SK-N-SH treated with all-trans-retinoic acid at 6 μM for 48 hours (cell line): ENCODE results near the gene DHX57.
A peak's percentile ranks its signal among the peaks of the same experiment; 100 is the strongest.

Experiments used
- ATAC-seq: fragments of 200-7000 bp; cut with Tn5 transposase; 3 replicates; pipeline ENCODE4 v1.9.1; 2020; ENCODE audit warnings: mild to moderate bottlenecking, moderate library complexity
- BACH2 ChIP-seq: fragments of 250-450 bp; sonication (Bioruptor Pico); IDR thresholded peaks from 2 replicates; pipeline ENCODE4 v1.9.0; 2021; ENCODE audit warnings: mild to moderate bottlenecking, borderline replicate concordance
- CSDC2 ChIP-seq: fragments of 250-450 bp; sonication (Bioruptor Pico); IDR thresholded peaks from 2 replicates; pipeline ENCODE4 v1.5.0; 2020; ENCODE audit warnings: mild to moderate bottlenecking, moderate library complexity
- ESRRG ChIP-seq: fragments of 250-450 bp; sonication (Bioruptor Pico); IDR thresholded peaks from 2 replicates; pipeline ENCODE4 v1.6.1; 2021; ENCODE audit warnings: mild to moderate bottlenecking
- GLIS3 ChIP-seq: fragments of 250-450 bp; sonication (Bioruptor Pico); IDR thresholded peaks from 2 replicates; pipeline ENCODE4 v1.5.0; 2020; ENCODE audit warnings: mild to moderate bottlenecking, moderate library complexity
- ISL1 ChIP-seq: fragments of 250-450 bp; sonication (Bioruptor Pico); IDR thresholded peaks from 2 replicates; pipeline ENCODE4 v2.1.2; 2022; ENCODE audit warnings: mild to moderate bottlenecking, moderate library complexity
- OSR1 ChIP-seq: fragments of 250-450 bp; sonication (Bioruptor Pico); IDR thresholded peaks from 2 replicates; pipeline ENCODE4 v1.8.0; 2022; ENCODE audit warnings: moderate library complexity, mild to moderate bottlenecking, inconsistent platforms
- PATZ1 ChIP-seq: fragments of 250-450 bp; sonication (Bioruptor Pico); IDR thresholded peaks from 2 replicates; pipeline ENCODE4 v1.8.0; 2020; ENCODE audit warnings: mild to moderate bottlenecking, moderate library complexity, borderline replicate concordance
- PPARA ChIP-seq: fragments of 250-450 bp; sonication (Bioruptor Pico); IDR thresholded peaks from 2 replicates; pipeline ENCODE4 v1.5.0; 2020; ENCODE audit warnings: mild to moderate bottlenecking, borderline replicate concordance
- RARB ChIP-seq: fragments of 250-450 bp; sonication (Bioruptor Pico); IDR thresholded peaks from 2 replicates; pipeline ENCODE4 v1.8.0; 2021; ENCODE audit warnings: mild to moderate bottlenecking, moderate library complexity
- SNAI2 ChIP-seq: fragments of 250-450 bp; sonication (Bioruptor Pico); IDR thresholded peaks from 2 replicates; pipeline ENCODE4 v1.5.0; 2020; ENCODE audit warnings: mild to moderate bottlenecking, moderate library complexity
- TCF4 ChIP-seq: fragments of 250-450 bp; sonication (Bioruptor Pico); IDR thresholded peaks from 2 replicates; pipeline ENCODE4 v1.8.0; 2021; ENCODE audit warnings: mild to moderate bottlenecking, moderate library complexity, borderline replicate concordance
- TOX ChIP-seq: fragments of 250-450 bp; sonication (Bioruptor Pico); IDR thresholded peaks from 2 replicates; pipeline ENCODE4 v1.8.0; 2021; ENCODE audit warnings: mild to moderate bottlenecking, moderate library complexity, borderline replicate concordance
- ZC3H10 ChIP-seq: fragments of 250-450 bp; sonication (Bioruptor Pico); IDR thresholded peaks from 2 replicates; pipeline ENCODE4 v1.5.1; 2021; ENCODE audit warnings: mild to moderate bottlenecking, moderate library complexity
- ZFP3 ChIP-seq: fragments of 250-450 bp; sonication (Bioruptor Pico); IDR thresholded peaks from 2 replicates; pipeline ENCODE4 v1.5.0; 2020; ENCODE audit warnings: mild to moderate bottlenecking, moderate library complexity
- ZFP30 ChIP-seq: fragments of 450-650 bp; formaldehyde crosslinking; IDR thresholded peaks from 2 replicates; pipeline ENCODE4 v1.5.0; 2022; ENCODE audit warnings: mild to moderate bottlenecking, moderate library complexity
- ZNF565 ChIP-seq: fragments of 450-650 bp; formaldehyde crosslinking; conservative IDR thresholded peaks from 2 replicates; pipeline ENCODE4 v1.5.0; 2020; ENCODE audit warnings: low read depth, mild to moderate bottlenecking, moderate library complexity
- ZNF70 ChIP-seq: fragments of 450-650 bp; formaldehyde crosslinking; IDR thresholded peaks from 2 replicates; pipeline ENCODE4 v1.5.0; 2020; ENCODE audit warnings: mild to moderate bottlenecking, moderate library complexity
- ZNF8 ChIP-seq: fragments of 450-650 bp; formaldehyde crosslinking; IDR thresholded peaks from 2 replicates; pipeline ENCODE4 v1.5.0; 2020; ENCODE audit warnings: mild to moderate bottlenecking, moderate library complexity
- TF ChIP-seq, protein P1 (sequence below): fragments of 250-450 bp; sonication (Bioruptor Pico); IDR thresholded peaks from 2 replicates; pipeline ENCODE4 v1.5.1; 2020; ENCODE audit warnings: low read depth, mild to moderate bottlenecking, moderate library complexity
- TF ChIP-seq, protein P2 (sequence below): fragments of 250-450 bp; sonication (Bioruptor Pico); IDR thresholded peaks from 2 replicates; pipeline ENCODE4 v1.5.1; 2021; ENCODE audit warnings: mild to moderate bottlenecking, moderate library complexity
- TF ChIP-seq, protein P3 (sequence below): fragments of 250-450 bp; sonication (Bioruptor Pico); IDR thresholded peaks from 2 replicates; pipeline ENCODE4 v1.5.0; 2020; ENCODE audit warnings: mild to moderate bottlenecking, moderate library complexity

DHX57 gene

DNA sequence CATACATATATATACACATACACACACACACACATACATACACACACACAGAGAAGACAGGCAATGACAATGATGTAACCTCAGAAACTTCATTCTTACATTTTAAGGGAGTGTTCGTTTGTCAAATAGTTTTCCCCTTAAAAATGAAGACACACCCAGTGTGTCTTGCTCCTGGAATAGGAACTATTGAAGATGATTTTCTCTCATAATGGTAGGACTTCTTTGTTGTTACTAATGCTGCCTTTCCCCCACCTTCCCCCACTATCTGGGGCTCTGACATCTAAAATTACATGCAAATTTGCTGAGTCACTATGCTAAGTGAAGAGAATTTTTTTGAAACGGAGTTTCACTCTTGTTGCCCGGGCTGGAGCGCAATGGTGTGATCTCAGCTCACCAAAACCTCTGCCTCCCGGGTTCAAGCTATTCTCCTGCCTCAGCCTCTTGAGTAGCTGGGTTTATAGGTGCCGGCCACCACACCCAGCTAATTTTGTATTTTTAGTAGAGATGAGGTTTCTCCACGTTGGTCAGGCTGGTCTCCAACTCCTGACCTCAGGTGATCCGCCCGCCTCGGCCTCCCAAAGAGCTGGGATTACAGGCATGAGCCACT, 48.1 kb downstream of the DHX57 start:
- ATAC-seq, result peak; percentile 94
- 0 out of 2 replicates have a peak, but pooled peaks have one; percentile 24 for TF ChIP-seq SNAI2
- TF ChIP-seq CSDC2 (CRISPR knock-in tag), result peak; percentile 17; the same call in 1 of the 2 replicates

DNA sequence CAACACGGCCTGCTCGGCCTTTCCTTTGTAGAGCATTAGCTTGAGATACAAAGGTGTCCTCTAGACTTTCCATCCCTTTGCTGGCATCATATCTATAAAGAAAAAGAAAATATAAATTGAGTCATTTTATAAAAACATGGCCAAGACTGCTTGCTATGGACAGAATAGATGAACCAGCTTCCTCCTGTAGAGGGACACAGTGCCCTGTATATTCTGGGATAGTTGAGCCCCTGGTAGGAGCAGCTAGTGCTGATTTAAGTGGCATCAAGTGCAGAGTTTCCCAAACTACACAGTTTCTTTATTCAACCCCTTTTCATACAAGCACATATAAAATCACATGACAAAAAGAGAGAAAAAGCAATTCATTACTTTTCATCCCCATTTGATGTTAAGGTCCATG, 49.8 kb downstream of the DHX57 start:
- TF ChIP-seq TCF4 (CRISPR knock-in tag) (no peak), ZC3H10 (no peak), ZNF8 (no peak), BACH2 (CRISPR knock-in tag) (no peak), SNAI2 (no peak), GLIS3 (CRISPR knock-in tag) (no peak), ZFP3 (CRISPR knock-in tag) (no peak), OSR1 (CRISPR knock-in tag) (no peak)
- TF ChIP-seq, protein P1, sequence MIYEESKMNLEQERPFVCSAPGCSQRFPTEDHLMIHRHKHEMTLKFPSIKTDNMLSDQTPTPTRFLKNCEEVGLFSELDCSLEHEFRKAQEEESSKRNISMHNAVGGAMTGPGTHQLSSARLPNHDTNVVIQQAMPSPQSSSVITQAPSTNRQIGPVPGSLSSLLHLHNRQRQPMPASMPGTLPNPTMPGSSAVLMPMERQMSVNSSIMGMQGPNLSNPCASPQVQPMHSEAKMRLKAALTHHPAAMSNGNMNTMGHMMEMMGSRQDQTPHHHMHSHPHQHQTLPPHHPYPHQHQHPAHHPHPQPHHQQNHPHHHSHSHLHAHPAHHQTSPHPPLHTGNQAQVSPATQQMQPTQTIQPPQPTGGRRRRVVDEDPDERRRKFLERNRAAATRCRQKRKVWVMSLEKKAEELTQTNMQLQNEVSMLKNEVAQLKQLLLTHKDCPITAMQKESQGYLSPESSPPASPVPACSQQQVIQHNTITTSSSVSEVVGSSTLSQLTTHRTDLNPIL, result no peak
- ATAC-seq, result no peak

DNA sequence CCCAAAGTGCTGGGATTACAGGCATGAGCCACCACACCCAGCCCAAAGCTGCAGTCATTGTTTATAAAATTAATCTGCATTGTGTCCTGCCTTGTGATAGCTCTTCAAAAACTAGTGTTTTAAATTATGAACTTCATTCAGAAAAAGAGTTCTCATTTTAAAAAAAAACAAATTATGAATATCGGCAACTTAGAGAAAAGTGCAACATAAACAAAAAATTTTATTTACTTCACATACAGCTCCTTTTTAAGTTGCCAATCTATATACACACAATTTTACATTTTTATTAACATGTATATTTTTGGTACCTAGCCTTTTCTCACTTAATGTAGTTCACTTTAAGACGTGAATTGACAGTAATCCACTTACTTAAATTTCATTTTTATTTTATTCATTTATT, 50.8 kb downstream of the DHX57 start:
- TF ChIP-seq RARB (CRISPR knock-in tag), result no peak
- no peak for ATAC-seq

GRCh38 chr2:38823386-38823785, 52.3 kb downstream of the DHX57 start:
- ATAC-seq, result no peak
- TF ChIP-seq ZNF565 (CRISPR knock-in tag) (no peak), ZNF70 (CRISPR knock-in tag) (no peak), PATZ1 (CRISPR knock-in tag) (no peak), TOX (CRISPR knock-in tag) (no peak)
- TF ChIP-seq, protein P2, sequence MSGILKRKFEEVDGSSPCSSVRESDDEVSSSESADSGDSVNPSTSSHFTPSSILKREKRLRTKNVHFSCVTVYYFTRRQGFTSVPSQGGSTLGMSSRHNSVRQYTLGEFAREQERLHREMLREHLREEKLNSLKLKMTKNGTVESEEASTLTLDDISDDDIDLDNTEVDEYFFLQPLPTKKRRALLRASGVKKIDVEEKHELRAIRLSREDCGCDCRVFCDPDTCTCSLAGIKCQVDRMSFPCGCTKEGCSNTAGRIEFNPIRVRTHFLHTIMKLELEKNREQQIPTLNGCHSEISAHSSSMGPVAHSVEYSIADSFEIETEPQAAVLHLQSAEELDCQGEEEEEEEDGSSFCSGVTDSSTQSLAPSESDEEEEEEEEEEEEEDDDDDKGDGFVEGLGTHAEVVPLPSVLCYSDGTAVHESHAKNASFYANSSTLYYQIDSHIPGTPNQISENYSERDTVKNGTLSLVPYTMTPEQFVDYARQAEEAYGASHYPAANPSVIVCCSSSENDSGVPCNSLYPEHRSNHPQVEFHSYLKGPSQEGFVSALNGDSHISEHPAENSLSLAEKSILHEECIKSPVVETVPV (CRISPR knock-in tag), result no peak

DNA sequence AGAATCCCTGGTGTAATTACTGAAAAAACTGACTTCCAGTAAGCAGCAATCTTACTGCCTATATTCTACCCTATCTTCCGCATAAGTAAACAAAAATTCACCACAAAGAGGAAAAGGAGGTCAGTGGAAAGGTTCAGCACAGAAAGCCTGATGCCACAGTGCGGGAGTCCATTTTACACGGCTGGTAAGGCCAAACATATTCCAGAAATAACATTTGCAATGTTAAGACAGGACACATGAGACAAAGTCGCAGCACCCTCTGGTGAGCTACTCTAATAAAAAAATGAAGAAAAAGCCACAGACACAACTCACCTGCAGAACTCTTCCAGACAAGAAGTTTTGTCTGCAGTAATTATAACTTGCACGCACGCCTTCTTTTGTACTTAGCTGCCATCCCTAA, 57.2 kb downstream of the DHX57 start:
- TF ChIP-seq, protein P3, sequence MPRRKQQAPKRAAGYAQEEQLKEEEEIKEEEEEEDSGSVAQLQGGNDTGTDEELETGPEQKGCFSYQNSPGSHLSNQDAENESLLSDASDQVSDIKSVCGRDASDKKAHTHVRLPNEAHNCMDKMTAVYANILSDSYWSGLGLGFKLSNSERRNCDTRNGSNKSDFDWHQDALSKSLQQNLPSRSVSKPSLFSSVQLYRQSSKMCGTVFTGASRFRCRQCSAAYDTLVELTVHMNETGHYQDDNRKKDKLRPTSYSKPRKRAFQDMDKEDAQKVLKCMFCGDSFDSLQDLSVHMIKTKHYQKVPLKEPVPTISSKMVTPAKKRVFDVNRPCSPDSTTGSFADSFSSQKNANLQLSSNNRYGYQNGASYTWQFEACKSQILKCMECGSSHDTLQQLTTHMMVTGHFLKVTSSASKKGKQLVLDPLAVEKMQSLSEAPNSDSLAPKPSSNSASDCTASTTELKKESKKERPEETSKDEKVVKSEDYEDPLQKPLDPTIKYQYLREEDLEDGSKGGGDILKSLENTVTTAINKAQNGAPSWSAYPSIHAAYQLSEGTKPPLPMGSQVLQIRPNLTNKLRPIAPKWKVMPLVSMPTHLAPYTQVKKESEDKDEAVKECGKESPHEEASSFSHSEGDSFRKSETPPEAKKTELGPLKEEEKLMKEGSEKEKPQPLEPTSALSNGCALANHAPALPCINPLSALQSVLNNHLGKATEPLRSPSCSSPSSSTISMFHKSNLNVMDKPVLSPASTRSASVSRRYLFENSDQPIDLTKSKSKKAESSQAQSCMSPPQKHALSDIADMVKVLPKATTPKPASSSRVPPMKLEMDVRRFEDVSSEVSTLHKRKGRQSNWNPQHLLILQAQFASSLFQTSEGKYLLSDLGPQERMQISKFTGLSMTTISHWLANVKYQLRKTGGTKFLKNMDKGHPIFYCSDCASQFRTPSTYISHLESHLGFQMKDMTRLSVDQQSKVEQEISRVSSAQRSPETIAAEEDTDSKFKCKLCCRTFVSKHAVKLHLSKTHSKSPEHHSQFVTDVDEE (CRISPR knock-in tag), result no peak
- TF ChIP-seq ZNF70 (CRISPR knock-in tag), result no peak
- no peak for TF ChIP-seq ISL1 (CRISPR knock-in tag)
- no peak for TF ChIP-seq PPARA (CRISPR knock-in tag)
- TF ChIP-seq CSDC2 (CRISPR knock-in tag), result no peak
- TF ChIP-seq, protein P1, result no peak
- TF ChIP-seq ZFP30 (CRISPR knock-in tag), result no peak
- TF ChIP-seq OSR1 (CRISPR knock-in tag), result no peak
- TF ChIP-seq TCF4 (CRISPR knock-in tag), result no peak
- no peak for TF ChIP-seq ZFP3 (CRISPR knock-in tag)
- TF ChIP-seq BACH2 (CRISPR knock-in tag), result no peak
- TF ChIP-seq ESRRG (CRISPR knock-in tag), result no peak
- no peak for TF ChIP-seq GLIS3 (CRISPR knock-in tag)
- no peak for TF ChIP-seq SNAI2
- no peak for TF ChIP-seq ZNF565 (CRISPR knock-in tag)
- no peak for TF ChIP-seq RARB (CRISPR knock-in tag)
- TF ChIP-seq ZNF8, result no peak
- TF ChIP-seq, protein P2 (CRISPR knock-in tag), result no peak
- TF ChIP-seq ZC3H10, result no peak
- no peak for ATAC-seq
